HepG2 (cell line): ENCODE measurements around the gene RABEP1. TPM values are rescaled to one million over a fixed set of nuclear protein-coding genes. Genes with fewer than 3 reads are reported as not detected.

Experiments
- ATAC-seq: fragments of 200-7000 bp; cut with Tn5 transposase; 3 replicates; pipeline ENCODE4 v1.9.1; 2020; ENCODE audit warnings: mild to moderate bottlenecking, moderate library complexity
- BruUV-seq: library from RNA; stranded (reverse); fragments of 400-500 nt; replicated peaks from 2 replicates; lab custom pipeline; 2021; lab: Mats Ljungman, UMichigan
- CTCF ChIA-PET: fragments of 300-600 bp; formaldehyde crosslinking; extraction: SDS; loops from one replicate; lab custom pipeline; 2021; ENCODE audit warnings: low total read pairs, inconsistent platforms, low intra/inter-chr PET ratio; lab: Yijun Ruan, JAX
- POLR2A ChIA-PET: fragments of 350-600 bp; sonication (Branson Sonifier 250); formaldehyde crosslinking; loops from one replicate; lab custom pipeline; 2020; ENCODE audit warnings: antibody characterized with exemption, inconsistent platforms; lab: Yijun Ruan, JAX
- DNase-seq: peaks from one replicate; pipeline ENCODE4 v3.0.0-alpha.2; 2015; ENCODE audit warnings: low spot score
- FAIRE-seq: peaks from 3 replicates; lab custom pipeline; 2011; peaks lifted over from hg19 to GRCh38; lab: Jason Lieb, UNC
- H2AFZ ChIP-seq: one replicate; pipeline ENCODE4 v1.6.1; 2011; ENCODE audit warnings: low read length, inconsistent platforms
- H3K27ac ChIP-seq: fragments of 300-600 bp; 3 replicates; pipeline ENCODE4 v1.8.0; 2011; ENCODE audit warnings: mixed run types, mild to moderate bottlenecking, mixed read lengths, low read length, inconsistent platforms; ENCODE audit not compliant: insufficient read depth; ENCODE audit errors: extremely low read length
- H3K27me3 ChIP-seq, 2 experiments: fragments of 200-600 bp in 1 of 2; 2 replicates in 1 of 2; 3 replicates in 1 of 2; pipeline versions ENCODE4 v1.6.0 to v1.8.0; 2011; ENCODE audit warnings: low read length in 2 of 2, mild to moderate bottlenecking in 2 of 2, moderate library complexity in 2 of 2, inconsistent platforms in 1 of 2; ENCODE audit not compliant: insufficient read depth in 2 of 2, control insufficient read depth in 1 of 2
- H3K36me3 ChIP-seq, 2 experiments: fragments of 200-600 bp in 1 of 2; replicated peaks in 1 of 2; 2 replicates in 1 of 2; 3 replicates in 1 of 2; pipeline versions ENCODE4 v1.5.1 to v1.8.0; 2011; ENCODE audit warnings: low read length in 2 of 2, inconsistent platforms in 1 of 2; ENCODE audit not compliant: insufficient read depth in 2 of 2, control insufficient read depth in 1 of 2
- H3K4me1 ChIP-seq: 2 replicates; pipeline ENCODE4 v1.5.1; 2012; ENCODE audit warnings: low read length, inconsistent platforms; ENCODE audit not compliant: insufficient read depth
- H3K4me2 ChIP-seq: 2 replicates; pipeline ENCODE4 v1.6.0; 2011; ENCODE audit warnings: low read depth, low read length, inconsistent platforms
- H3K4me3 ChIP-seq, 3 experiments: fragments of 200-600 bp in 1 of 3; sonication (generic), shearing (Covaris generic) in 1 of 3; replicated peaks in 1 of 3; 2 replicates each; pipeline ENCODE4 v1.5.1; 2011 to 2016; ENCODE audit warnings: low read length in 3 of 3, inconsistent platforms in 2 of 3, low read depth in 2 of 3, mild to moderate bottlenecking in 2 of 3, control low read depth in 1 of 3, mixed read lengths in 1 of 3; ENCODE audit not compliant: insufficient read depth in 1 of 3
- H3K79me2 ChIP-seq: one replicate; pipeline ENCODE4 v1.6.1; 2011; ENCODE audit warnings: low read length, inconsistent platforms; ENCODE audit not compliant: insufficient read depth
- H3K9ac ChIP-seq: 2 replicates; pipeline ENCODE4 v1.6.0; 2011; ENCODE audit warnings: mild to moderate bottlenecking, low read depth, low read length, inconsistent platforms; ENCODE audit not compliant: insufficient read depth
- H3K9me3 ChIP-seq: 2 replicates; pipeline ENCODE4 v1.5.1; 2012; ENCODE audit warnings: mild to moderate bottlenecking, low read length
- H4K20me1 ChIP-seq: 2 replicates; pipeline ENCODE4 v1.6.0; 2011; ENCODE audit warnings: inconsistent platforms, mild to moderate bottlenecking, low read length, moderate library complexity; ENCODE audit not compliant: insufficient read depth
- ATF6 ChIP-seq: sonication (generic); formaldehyde crosslinking; conservative IDR thresholded peaks from 2 replicates; pipeline ENCODE4 v1.4.0; 2020; ENCODE audit warnings: missing genetic modification reagents
- DNMT3B ChIP-seq: conservative IDR thresholded peaks from 2 replicates; pipeline ENCODE4 v1.6.1; 2016; ENCODE audit warnings: missing biosample characterization, control low read depth
- FLYWCH1 ChIP-seq: sonication (generic); formaldehyde crosslinking; IDR thresholded peaks from 2 replicates; pipeline ENCODE4 v1.8.1; 2023; ENCODE audit warnings: mild to moderate bottlenecking, missing genetic modification reagents
- HIC2 ChIP-seq: sonication (generic); formaldehyde crosslinking; IDR thresholded peaks from 2 replicates; pipeline ENCODE4 v1.9.0; 2022; ENCODE audit warnings: low read depth, missing genetic modification reagents
- HMGXB4 ChIP-seq, 2 experiments: sonication (generic) in 1 of 2; formaldehyde crosslinking in 1 of 2; IDR thresholded peaks; 2 replicates each; pipeline versions ENCODE4 v1.4.0 to v1.6.1; 2018 to 2020; ENCODE audit warnings: missing genetic modification reagents in 2 of 2, borderline replicate concordance in 1 of 2, low read depth in 1 of 2, mild to moderate bottlenecking in 1 of 2, missing biosample characterization in 1 of 2
- SALL2 ChIP-seq: sonication (generic); formaldehyde crosslinking; IDR thresholded peaks from 2 replicates; pipeline ENCODE4 v1.8.1; 2023; ENCODE audit warnings: mild to moderate bottlenecking, missing genetic modification reagents, inconsistent platforms
- THYN1 ChIP-seq: sonication (generic); formaldehyde crosslinking; IDR thresholded peaks from 2 replicates; pipeline ENCODE4 v1.8.1; 2023; ENCODE audit warnings: low read depth, mild to moderate bottlenecking, moderate library complexity, missing genetic modification reagents, borderline replicate concordance
- XRCC5 ChIP-seq: fragments of 200-400 bp; formaldehyde crosslinking; optimal IDR thresholded peaks from 2 replicates; pipeline ENCODE3; 2017; ENCODE audit warnings: mild to moderate bottlenecking, low read length
- ZNF225 ChIP-seq: sonication (generic); formaldehyde crosslinking; IDR thresholded peaks from 2 replicates; pipeline ENCODE4 v1.4.0; 2020; ENCODE audit warnings: mild to moderate bottlenecking, missing genetic modification reagents
- ZNF329 ChIP-seq: sonication (generic); formaldehyde crosslinking; IDR thresholded peaks from 2 replicates; pipeline ENCODE4 v1.9.0; 2021; ENCODE audit warnings: low read depth, mild to moderate bottlenecking, missing genetic modification reagents
- ZNF564 ChIP-seq: sonication (generic); formaldehyde crosslinking; IDR thresholded peaks from 2 replicates; pipeline ENCODE4 v1.8.1; 2023; ENCODE audit warnings: mild to moderate bottlenecking, missing genetic modification reagents
- ZNF614 ChIP-seq: IDR thresholded peaks from 2 replicates; pipeline ENCODE4 v1.6.1; 2018; ENCODE audit warnings: missing biosample characterization, missing genetic modification reagents, inconsistent platforms, borderline replicate concordance
- ZNF7 ChIP-seq: IDR thresholded peaks from 2 replicates; pipeline ENCODE4 v1.6.1; 2016; ENCODE audit warnings: missing biosample characterization, missing genetic modification reagents
- ZNF75D ChIP-seq: sonication (generic); formaldehyde crosslinking; IDR thresholded peaks from 2 replicates; pipeline ENCODE4 v1.8.1; 2023; ENCODE audit warnings: missing genetic modification reagents, mild to moderate bottlenecking, borderline replicate concordance
- ZNF879 ChIP-seq: sonication (generic); formaldehyde crosslinking; IDR thresholded peaks from 2 replicates; pipeline ENCODE4 v1.8.1; 2023; ENCODE audit warnings: missing genetic modification reagents
- WGBS: methylation state at CpG from one replicate; pipeline ENCODE4 v1.1.6; 2017; ENCODE audit warnings: low lambda C conversion rate; 5-methylcytosine and 5-hydroxymethylcytosine counted together
- in situ Hi-C: cut with HindIII; loops from 2 replicates; pipeline ENCODE4 v1.10.0; 2017; ENCODE audit warnings: low pct_unique_long_range_greater_than_20kb; ENCODE audit not compliant: extremely low pct_ligation_motif_present
- intact Hi-C: fragments of 100-400 bp; cut with micrococcal nuclease; formaldehyde crosslinking; loops from one replicate; pipeline ENCODE4 v1.10.0; 2022; ENCODE audit not compliant: unreplicated experiment
- polyA plus RNA-seq, 8 experiments: library from polyadenylated mRNA; depleted of rRNA in 3 of 8; stranded (reverse) in 7 of 8; unstranded in 1 of 8; fragments of >200 nt; fragmentation: Illumina TruSeq in 4 of 8; extraction: Trizol in 4 of 8; gene quantifications; 2 replicates each; pipeline versions ENCODE4 v1.2.1 to v1.2.3, GENCODE V29; 2011 to 2016; ENCODE audit warnings: low read depth in 4 of 8, missing spikeins in 1 of 8, mixed read lengths in 1 of 8; ENCODE audit not compliant: insufficient read depth in 1 of 8
- total RNA-seq, 5 experiments: library from RNA; depleted of rRNA; stranded (reverse); fragments of >200 nt; fragmentation: Illumina TruSeq; extraction: Trizol; gene quantifications; 2 replicates each; pipeline ENCODE4 v1.2.3, GENCODE V29; 2016; ENCODE audit warnings: low read depth in 1 of 5
- TF ChIP-seq, protein P1 (sequence below): sonication (generic); formaldehyde crosslinking; IDR thresholded peaks from 2 replicates; pipeline ENCODE4 v1.4.0; 2020; ENCODE audit warnings: missing genetic modification reagents

The RABEP1 gene
- total and polyA plus RNA-seq, 2 of the 13 experiments (the other 11 are each of a cell fraction or from before 2014, with no cell fraction given) = 13.7 to 41.5 TPM

DNA sequence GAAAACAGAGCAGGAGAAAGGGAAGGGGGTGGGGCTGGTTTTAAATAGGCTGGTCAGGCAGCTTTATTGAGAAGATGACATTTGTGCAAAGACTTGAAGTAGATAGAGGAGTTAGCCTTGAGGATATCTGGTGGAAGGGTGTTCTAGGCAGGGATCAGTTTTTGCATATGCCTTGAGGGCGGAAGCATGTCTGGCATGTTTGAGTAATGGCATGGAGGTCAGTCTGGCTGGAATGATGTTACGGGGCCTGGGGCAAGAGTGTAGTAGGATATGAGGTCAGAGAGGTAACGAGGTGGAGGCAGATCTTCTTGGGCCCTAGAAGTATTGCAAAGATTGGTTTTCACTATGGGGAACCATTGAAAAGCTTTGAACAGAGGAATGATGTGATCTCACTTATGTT, 4.8 kb downstream of the RABEP1 start:
- H3K9ac ChIP-seq = no peak overlapping the region
- ChIA-PET CTCF (no interaction called here), POLR2A (no interaction called here)
- in situ Hi-C loops (no loop called here), intact Hi-C loops (no loop called here)
- H3K4me3 ChIP-seq = no peak overlapping the region
- WGBS = 98% methylated on average over 3 of the region's 3 CpGs
- no TSS peak for BruUV-seq
- H3K36me3 ChIP-seq = no peaks in the 10 kb centered on the region
- no peak overlapping the region for H2AFZ ChIP-seq
- no peaks in the 10 kb centered on the region for H3K27me3 ChIP-seq
- FAIRE-seq (no peak), DNase-seq (no peak), ATAC-seq (no peak)
- no peak overlapping the region for H3K27ac ChIP-seq
- H3K4me2 ChIP-seq = no peak overlapping the region
- H3K9me3 ChIP-seq = no peaks in the 10 kb centered on the region
- peaks cover 56% of the 10 kb centered on the region for H3K79me2 ChIP-seq
- peaks cover 17% of the 10 kb centered on the region; the same call in 1 of the 2 replicates for H4K20me1 ChIP-seq
- peaks cover 24% of the 10 kb centered on the region for H3K4me1 ChIP-seq
- no peak for TF ChIP-seq ZNF329 (CRISPR knock-in tag)
- no peak for TF ChIP-seq XRCC5
- TF ChIP-seq ZNF225 = no peak
- no peak for TF ChIP-seq HMGXB4 (CRISPR knock-in tag; IDR thresholded peaks at IDR 0.05; ENCODE audit: borderline replicate concordance in 1 of 2, low read depth in 1 of 2)
- TF ChIP-seq FLYWCH1 = no peak
- no peak for TF ChIP-seq ZNF879 (CRISPR knock-in tag)
- no peak for TF ChIP-seq ZNF614
- TF ChIP-seq DNMT3B = no peak
- TF ChIP-seq HIC2 (CRISPR knock-in tag) = no peak
- TF ChIP-seq ZNF564 (CRISPR knock-in tag) = no peak
- TF ChIP-seq ZNF7 (CRISPR knock-in tag) = no peak
- no peak for TF ChIP-seq SALL2 (CRISPR knock-in tag)
- TF ChIP-seq ZNF75D = no peak
- TF ChIP-seq, protein P1, sequence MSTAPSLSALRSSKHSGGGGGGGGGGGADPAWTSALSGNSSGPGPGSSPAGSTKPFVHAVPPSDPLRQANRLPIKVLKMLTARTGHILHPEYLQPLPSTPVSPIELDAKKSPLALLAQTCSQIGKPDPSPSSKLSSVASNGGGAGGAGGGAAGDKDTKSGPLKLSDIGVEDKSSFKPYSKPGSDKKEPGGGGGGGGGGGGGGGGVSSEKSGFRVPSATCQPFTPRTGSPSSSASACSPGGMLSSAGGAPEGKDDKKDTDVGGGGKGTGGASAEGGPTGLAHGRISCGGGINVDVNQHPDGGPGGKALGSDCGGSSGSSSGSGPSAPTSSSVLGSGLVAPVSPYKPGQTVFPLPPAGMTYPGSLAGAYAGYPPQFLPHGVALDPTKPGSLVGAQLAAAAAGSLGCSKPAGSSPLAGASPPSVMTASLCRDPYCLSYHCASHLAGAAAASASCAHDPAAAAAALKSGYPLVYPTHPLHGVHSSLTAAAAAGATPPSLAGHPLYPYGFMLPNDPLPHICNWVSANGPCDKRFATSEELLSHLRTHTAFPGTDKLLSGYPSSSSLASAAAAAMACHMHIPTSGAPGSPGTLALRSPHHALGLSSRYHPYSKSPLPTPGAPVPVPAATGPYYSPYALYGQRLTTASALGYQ = no peak
- no peak for TF ChIP-seq THYN1 (CRISPR knock-in tag)
- TF ChIP-seq ATF6 = no peak
